B cell (primary cell): ENCODE results near the gene RPS6KA1. TPM values are rescaled to one million over a fixed set of nuclear protein-coding genes. Genes with fewer than 3 reads are reported as not detected.

ENCODE experiments used
- ATAC-seq: fragments of 200-7000 bp; cut with Tn5 transposase; one replicate; pipeline ENCODE4 v1.10.0; 2021; ENCODE audit warnings: low read depth, mild to moderate bottlenecking, moderate number of reproducible peaks, moderate library complexity
- CTCF ChIA-PET: fragments of 350-600 bp; sonication (Branson Sonifier 250); formaldehyde crosslinking; loops from one replicate; lab custom pipeline; 2021; ENCODE audit warnings: antibody characterized with exemption, inconsistent platforms; lab: Charles Lee
- POLR2A ChIA-PET: fragments of 350-600 bp; sonication (Branson Sonifier 250); formaldehyde crosslinking; loops from one replicate; lab custom pipeline; 2021; ENCODE audit warnings: antibody characterized with exemption; lab: Charles Lee
- DNase-seq: peaks from one replicate; pipeline ENCODE4 v3.0.0; 2013
- H2AFZ ChIP-seq: 2 replicates; pipeline ENCODE4 v1.6.1; 2012; ENCODE audit warnings: mild to moderate bottlenecking, low read depth, low read length; ENCODE audit not compliant: insufficient read depth, poor library complexity, severe bottlenecking
- H3K27ac ChIP-seq, 2 donors: 1 replicate in 1 of 2; 2 replicates in 1 of 2; pipeline ENCODE4 v1.5.1; 2012 to 2013; ENCODE audit warnings: low read length in 2 of 2, mild to moderate bottlenecking in 2 of 2, moderate library complexity in 1 of 2
- H3K27me3 ChIP-seq, 4 experiments: fragments of 200-600 bp in 1 of 4; sonication (generic) in 1 of 4; replicated peaks in 1 of 4; 1 replicate in 2 of 4; 2 replicates in 2 of 4; pipeline versions ENCODE4 v1.6.1 to v1.7.0; 2013 to 2016; ENCODE audit warnings: low read length in 3 of 4, mild to moderate bottlenecking in 2 of 4, mixed read lengths in 1 of 4, moderate library complexity in 1 of 4; ENCODE audit not compliant: insufficient read depth in 4 of 4, control insufficient read depth in 3 of 4; ENCODE audit errors: control extremely low read depth in 1 of 4
- H3K36me3 ChIP-seq, 2 experiments: replicated peaks in 1 of 2; 1 replicate in 1 of 2; 2 replicates in 1 of 2; pipeline versions ENCODE4 v1.6.1 to v1.7.1; 2013; ENCODE audit warnings: low read length in 1 of 2; ENCODE audit not compliant: insufficient read depth in 2 of 2, control insufficient read depth in 1 of 2; ENCODE audit errors: control extremely low read depth in 1 of 2, extremely low read depth in 1 of 2
- H3K4me1 ChIP-seq, 2 donors: fragments of 200-600 bp in 1 of 2; sonication (generic) in 1 of 2; 1 replicate in 1 of 2; 2 replicates in 1 of 2; pipeline versions ENCODE4 v1.5.1 to v1.6.1; 2013 to 2017; ENCODE audit warnings: low read length in 2 of 2; ENCODE audit not compliant: control insufficient read depth in 2 of 2, insufficient read depth in 2 of 2
- H3K4me2 ChIP-seq: replicated peaks from 2 replicates; pipeline ENCODE3; 2012; ENCODE audit warnings: mild to moderate bottlenecking, low read depth, low read length; ENCODE audit not compliant: poor library complexity, severe bottlenecking
- H3K4me3 ChIP-seq, 5 experiments: fragments of 200-600 bp in 1 of 5; sonication (generic) in 1 of 5; 1 replicate in 3 of 5; 2 replicates in 2 of 5; pipeline versions ENCODE4 v1.5.1 to v1.7.0; 2011 to 2016; ENCODE audit warnings: low read length in 4 of 5, mild to moderate bottlenecking in 4 of 5, low read depth in 2 of 5, control low read depth in 1 of 5, moderate library complexity in 1 of 5; ENCODE audit not compliant: insufficient read depth in 1 of 5; ENCODE audit errors: control extremely low read depth in 1 of 5, extremely low read depth in 1 of 5
- H3K79me2 ChIP-seq: fragments of 200-600 bp; sonication (generic); one replicate; pipeline ENCODE4 v1.6.0; 2016; ENCODE audit warnings: low read length; ENCODE audit not compliant: control insufficient read depth, insufficient read depth
- H3K9ac ChIP-seq: fragments of 200-600 bp; sonication (generic); 2 replicates; pipeline ENCODE4 v1.6.1; 2017; ENCODE audit warnings: mild to moderate bottlenecking, low read length, moderate library complexity
- H3K9me3 ChIP-seq, 3 donors: one replicate each; pipeline versions ENCODE4 v1.6.1 to v1.7.1; 2013; ENCODE audit warnings: low read length in 2 of 3; ENCODE audit not compliant: control insufficient read depth in 2 of 3, insufficient read depth in 1 of 3; ENCODE audit errors: control extremely low read depth in 1 of 3
- H4K20me1 ChIP-seq: 2 replicates; pipeline ENCODE4 v1.6.0; 2012; ENCODE audit warnings: mild to moderate bottlenecking, low read length; ENCODE audit not compliant: insufficient read depth, control insufficient read depth, poor library complexity, severe bottlenecking
- H3K27ac Mint-ChIP-seq: one replicate; pipeline ENCODE4 v1.8.0; 2021; ENCODE audit warnings: mixed read lengths
- H3K27me3 Mint-ChIP-seq: one replicate; pipeline ENCODE4 v1.8.0; 2021; ENCODE audit warnings: mixed read lengths
- H3K4me1 Mint-ChIP-seq: one replicate; pipeline ENCODE4 v1.8.0; 2021; ENCODE audit warnings: mixed read lengths
- H3K4me3 Mint-ChIP-seq: one replicate; pipeline ENCODE4 v1.8.0; 2021; ENCODE audit warnings: mixed read lengths
- H3K9me3 Mint-ChIP-seq: one replicate; pipeline ENCODE4 v1.8.0; 2022; ENCODE audit warnings: mixed read lengths; ENCODE audit not compliant: insufficient read depth
- EZH2 ChIP-seq: IDR thresholded peaks from 2 replicates; pipeline ENCODE4 v1.6.1; 2012; ENCODE audit warnings: borderline replicate concordance, low read depth, mild to moderate bottlenecking, moderate library complexity, low read length; ENCODE audit not compliant: insufficient read depth, poor library complexity, severe bottlenecking
- WGBS: methylation state at CpG from one replicate; pipeline ENCODE4 v1.1.5; 2013; ENCODE audit warnings: missing lambda C conversion rate; ENCODE audit not compliant: insufficient coverage; 5-methylcytosine and 5-hydroxymethylcytosine counted together
- intact Hi-C: fragments of 100-400 bp; cut with micrococcal nuclease; formaldehyde crosslinking; loops from one replicate; pipeline ENCODE4 v1.10.0; 2022
- polyA plus RNA-seq: library from polyadenylated mRNA; depleted of rRNA; stranded (reverse); fragments of >200 nt; gene quantifications from 2 replicates; pipeline ENCODE4 v1.2.3, GENCODE V29; 2012
- total RNA-seq, 2 donors: library from RNA; stranded (reverse); fragments of 120-200 nt in 1 of 2; gene quantifications; 1 replicate in 1 of 2; 2 replicates in 1 of 2; pipeline versions ENCODE4 v1.2.3 to v1.2.4, GENCODE V29; 2013 to 2022
- TF ChIP-seq, protein P1 (sequence below): fragments of 200-600 bp; IDR thresholded peaks from one replicate; pipeline ENCODE4 v1.8.0; 2022; ENCODE audit warnings: antibody characterized with exemption, mild to moderate bottlenecking

Gene RPS6KA1
- total and polyA plus RNA-seq, 2 donors (not counting 1 experiment from before 2014, with no cell fraction given), result 72.0 to 99.9 TPM

DNA sequence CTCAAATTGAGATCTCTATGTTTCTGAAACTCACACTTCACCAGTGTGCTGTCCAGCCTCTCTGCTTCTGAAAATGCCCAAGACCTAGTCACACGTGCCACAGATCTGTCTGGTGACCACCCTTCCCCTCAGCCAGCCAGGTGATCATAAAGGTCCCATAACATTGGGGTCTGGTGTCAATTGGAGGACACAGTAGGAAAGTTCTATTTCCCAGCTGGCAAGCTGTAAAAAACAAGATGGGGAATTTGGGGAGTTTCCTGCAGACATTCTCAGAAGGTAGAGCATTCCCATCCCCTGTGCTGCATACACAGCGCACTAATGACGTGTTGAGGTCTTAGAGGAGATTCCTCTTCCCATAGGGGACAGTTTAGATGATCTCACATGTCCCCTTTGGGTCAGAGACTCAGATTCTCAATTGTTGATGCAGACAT, 50.1 kb downstream of the RPS6KA1 start:
- H3K4me1 Mint-ChIP-seq, result no peaks in the 10 kb centered on the region
- DNase-seq, result no peak
- H3K27ac ChIP-seq, result no peak overlapping the region
- no peak overlapping the region for H2AFZ ChIP-seq
- H3K27me3 Mint-ChIP-seq, result no peaks in the 10 kb centered on the region
- ChIA-PET CTCF (interaction anchor here (0.6 to 1.5 kb wide), 2 partner anchors 79 to 121 kb away, joined by 3 to 4 read pairs; no protein-coding TSS in a partner anchor), POLR2A (interaction anchor here (0.7 kb wide), 1 partner anchor 206 kb away, joined by 5 read pairs; no protein-coding TSS in a partner anchor)
- no peak overlapping the region for H3K4me3 Mint-ChIP-seq
- H3K4me3 ChIP-seq, result no peak overlapping the region
- 50% methylated on average over 1 of the region's 3 CpGs for WGBS
- no peak overlapping the region for H3K4me2 ChIP-seq
- H4K20me1 ChIP-seq, result no peaks in the 10 kb centered on the region
- no peak overlapping the region for H3K27ac Mint-ChIP-seq
- no peaks in the 10 kb centered on the region for H3K27me3 ChIP-seq
- intact Hi-C loops, result no loop called here
- H3K4me1 ChIP-seq, result no peaks in the 10 kb centered on the region
- no peaks in the 10 kb centered on the region for H3K79me2 ChIP-seq
- no peak for ATAC-seq
- no peak overlapping the region for H3K9ac ChIP-seq
- H3K9me3 ChIP-seq, result no peaks in the 10 kb centered on the region
- TF ChIP-seq, protein P1, sequence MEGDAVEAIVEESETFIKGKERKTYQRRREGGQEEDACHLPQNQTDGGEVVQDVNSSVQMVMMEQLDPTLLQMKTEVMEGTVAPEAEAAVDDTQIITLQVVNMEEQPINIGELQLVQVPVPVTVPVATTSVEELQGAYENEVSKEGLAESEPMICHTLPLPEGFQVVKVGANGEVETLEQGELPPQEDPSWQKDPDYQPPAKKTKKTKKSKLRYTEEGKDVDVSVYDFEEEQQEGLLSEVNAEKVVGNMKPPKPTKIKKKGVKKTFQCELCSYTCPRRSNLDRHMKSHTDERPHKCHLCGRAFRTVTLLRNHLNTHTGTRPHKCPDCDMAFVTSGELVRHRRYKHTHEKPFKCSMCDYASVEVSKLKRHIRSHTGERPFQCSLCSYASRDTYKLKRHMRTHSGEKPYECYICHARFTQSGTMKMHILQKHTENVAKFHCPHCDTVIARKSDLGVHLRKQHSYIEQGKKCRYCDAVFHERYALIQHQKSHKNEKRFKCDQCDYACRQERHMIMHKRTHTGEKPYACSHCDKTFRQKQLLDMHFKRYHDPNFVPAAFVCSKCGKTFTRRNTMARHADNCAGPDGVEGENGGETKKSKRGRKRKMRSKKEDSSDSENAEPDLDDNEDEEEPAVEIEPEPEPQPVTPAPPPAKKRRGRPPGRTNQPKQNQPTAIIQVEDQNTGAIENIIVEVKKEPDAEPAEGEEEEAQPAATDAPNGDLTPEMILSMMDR, result no peak
- TF ChIP-seq EZH2, result no peak
- H3K36me3 ChIP-seq, result peaks cover 0 to 13% of the 10 kb centered on the region in 2 experiments
- H3K9me3 Mint-ChIP-seq, result no peaks in the 10 kb centered on the region

DNA sequence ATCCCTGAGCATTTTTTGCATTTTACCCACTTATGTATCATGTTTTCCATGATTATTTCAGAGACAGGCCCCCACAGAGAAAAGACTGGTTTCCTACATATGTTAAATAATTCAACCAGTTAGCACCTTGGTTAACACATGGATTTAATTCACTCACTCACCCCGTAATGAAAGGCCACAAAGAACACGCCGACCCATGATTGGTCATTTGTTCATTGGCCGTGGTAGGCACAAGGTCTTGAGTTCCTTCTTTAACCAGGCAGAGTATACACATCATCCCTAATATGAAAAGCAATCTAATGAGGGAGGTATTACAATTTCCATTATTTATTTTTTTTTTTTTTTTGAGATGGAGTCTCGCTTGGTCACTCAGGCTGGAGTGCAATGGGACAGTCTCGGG, 50.6 kb downstream of the RPS6KA1 start:
- CTCF ChIA-PET, result no interaction called here

More for the DNA sequence above, 50.6 kb downstream of the RPS6KA1 start:
- no peaks in the 10 kb centered on the region for H3K9me3 Mint-ChIP-seq
- no peak for ATAC-seq
- Histone ChIP-seq H3K4me3 (no peak overlapping the region), H3K4me2 (no peak overlapping the region), H3K9me3 (no peaks in the 10 kb centered on the region), H3K9ac (no peak overlapping the region), H3K79me2 (no peaks in the 10 kb centered on the region), H2AFZ (no peak overlapping the region), H3K36me3 (peaks cover 0 to 9% of the 10 kb centered on the region in 2 experiments), H4K20me1 (no peaks in the 10 kb centered on the region), H3K4me1 (no peaks in the 10 kb centered on the region), H3K27ac (no peak overlapping the region), H3K27me3 (no peaks in the 10 kb centered on the region)
- POLR2A ChIA-PET, result no interaction called here
- DNase-seq, result no peak
- TF ChIP-seq, protein P1, result no peak
- TF ChIP-seq EZH2, result no peak
- H3K27me3 Mint-ChIP-seq, result no peaks in the 10 kb centered on the region
- WGBS, result 100% methylated on average over 1 of the region's 6 CpGs
- H3K4me1 Mint-ChIP-seq, result no peaks in the 10 kb centered on the region
- no peak overlapping the region for H3K4me3 Mint-ChIP-seq
- H3K27ac Mint-ChIP-seq, result no peak overlapping the region
- intact Hi-C loops, result no loop called here
